Endothelial cell of umbilical vein (primary cell): ENCODE data around the gene STIMATE. TPM values are rescaled to one million over a fixed set of nuclear protein-coding genes. Genes with fewer than 3 reads are reported as not detected.

Source experiments
- BruUV-seq: library from RNA; stranded (reverse); fragments of 400-500 nt; replicated peaks from 2 replicates; lab custom pipeline; 2021; lab: Mats Ljungman, UMichigan
- CTCF ChIA-PET: fragments of 300-600, 350-600 bp; sonication (Branson Sonifier 250); formaldehyde crosslinking; loops from one replicate; lab custom pipeline; 2021; ENCODE audit warnings: antibody characterized with exemption, inconsistent platforms; lab: Charles Lee
- POLR2A ChIA-PET: fragments of 300-600, 350-600 bp; sonication (Branson Sonifier 250); formaldehyde crosslinking; loops from one replicate; lab custom pipeline; 2021; ENCODE audit warnings: antibody characterized with exemption, inconsistent platforms; lab: Charles Lee
- DNase-seq: peaks from one replicate; pipeline ENCODE4 v3.0.0-alpha.2; 2011; ENCODE audit warnings: low read depth, low spot score
- FAIRE-seq: peaks from 2 replicates; lab custom pipeline; 2011; peaks lifted over from hg19 to GRCh38; lab: Jason Lieb, UNC
- H2AFZ ChIP-seq: 2 replicates; pipeline ENCODE4 v1.6.0; 2012; ENCODE audit warnings: low read depth, low read length, control low read depth, inconsistent platforms
- H3K27ac ChIP-seq: 2 replicates; pipeline ENCODE4 v1.5.1; 2011; ENCODE audit warnings: low read depth, mild to moderate bottlenecking, control low read depth, low read length, moderate library complexity; ENCODE audit not compliant: insufficient read depth
- H3K27me3 ChIP-seq, 2 experiments: 2 replicates each; pipeline versions ENCODE4 v1.6.0 to v1.6.1; 2011; ENCODE audit warnings: low read length in 2 of 2, mixed read lengths in 1 of 2; ENCODE audit not compliant: control insufficient read depth in 2 of 2, insufficient read depth in 2 of 2
- H3K36me3 ChIP-seq, 2 experiments: 2 replicates in 1 of 2; 3 replicates in 1 of 2; pipeline ENCODE4 v1.5.1; 2011; ENCODE audit warnings: low read length in 2 of 2, mild to moderate bottlenecking in 1 of 2, moderate library complexity in 1 of 2; ENCODE audit not compliant: control insufficient read depth in 2 of 2, insufficient read depth in 2 of 2; ENCODE audit errors: extremely low read depth in 1 of 2
- H3K4me1 ChIP-seq: 3 replicates; pipeline ENCODE4 v1.5.1; 2011; ENCODE audit warnings: mild to moderate bottlenecking, low read length; ENCODE audit not compliant: control insufficient read depth, insufficient read depth; ENCODE audit errors: extremely low read depth
- H3K4me2 ChIP-seq: 2 replicates; pipeline ENCODE4 v1.6.1; 2011; ENCODE audit warnings: low read length, control low read depth, mixed read lengths; ENCODE audit not compliant: insufficient read depth
- H3K4me3 ChIP-seq, 3 experiments: fragments of 200-600 bp in 1 of 3; sonication (generic), shearing (Covaris generic) in 1 of 3; replicated peaks in 1 of 3; 2 replicates each; pipeline ENCODE4 v1.5.1; 2011 to 2016; ENCODE audit warnings: control low read depth in 3 of 3, low read length in 3 of 3, mild to moderate bottlenecking in 2 of 3, inconsistent platforms in 1 of 3, low read depth in 1 of 3, moderate library complexity in 1 of 3; ENCODE audit not compliant: insufficient read depth in 1 of 3
- H3K79me2 ChIP-seq: 2 replicates; pipeline ENCODE4 v1.6.0; 2012; ENCODE audit warnings: low read length, inconsistent platforms; ENCODE audit not compliant: control insufficient read depth, insufficient read depth
- H3K9ac ChIP-seq: replicated peaks from 2 replicates; pipeline ENCODE3; 2011; ENCODE audit warnings: low read length, control low read depth; ENCODE audit not compliant: insufficient read depth; ENCODE audit errors: extremely low read depth
- H3K9me1 ChIP-seq: replicated peaks from 3 replicates; pipeline ENCODE4 v1.6.0; 2011; ENCODE audit warnings: mild to moderate bottlenecking, low read length; ENCODE audit not compliant: control insufficient read depth, insufficient read depth; ENCODE audit errors: extremely low read depth
- H3K9me3 ChIP-seq: replicated peaks from 2 replicates; pipeline ENCODE4 v1.5.1; 2012; ENCODE audit warnings: low read length, inconsistent platforms; ENCODE audit not compliant: control insufficient read depth, insufficient read depth
- H4K20me1 ChIP-seq: replicated peaks from 2 replicates; pipeline ENCODE3; 2011; ENCODE audit warnings: mild to moderate bottlenecking, low read length; ENCODE audit not compliant: control insufficient read depth, insufficient read depth; ENCODE audit errors: extremely low read depth
- CTCF ChIP-seq, 2 donors: IDR thresholded peaks; 1 replicate in 1 of 2; 2 replicates in 1 of 2; pipeline ENCODE4 v1.5.1; 2011; ENCODE audit warnings: low read length in 2 of 2, mild to moderate bottlenecking in 2 of 2, moderate library complexity in 2 of 2, control low read depth in 1 of 2, inconsistent platforms in 1 of 2, low read depth in 1 of 2; ENCODE audit not compliant: insufficient read depth in 1 of 2; ENCODE audit errors: extremely low read depth in 1 of 2
- EZH2 ChIP-seq: IDR thresholded peaks from 2 replicates; pipeline ENCODE4 v1.6.1; 2012; ENCODE audit warnings: borderline replicate concordance, low read depth, mild to moderate bottlenecking, moderate library complexity, low read length, inconsistent platforms; ENCODE audit not compliant: severe bottlenecking
- FOS ChIP-seq: IDR thresholded peaks from 2 replicates; pipeline ENCODE4 v1.6.1; 2011; ENCODE audit warnings: mild to moderate bottlenecking, low read length, moderate library complexity, borderline replicate concordance; ENCODE audit not compliant: insufficient read depth
- GATA2 ChIP-seq: IDR thresholded peaks from 2 replicates; pipeline ENCODE4 v1.7.0; 2011; ENCODE audit warnings: low read depth, mild to moderate bottlenecking, moderate library complexity, mixed read lengths, low read length; ENCODE audit not compliant: insufficient read length, insufficient read depth
- JUN ChIP-seq: IDR thresholded peaks from 2 replicates; pipeline ENCODE4 v1.6.1; 2011; ENCODE audit warnings: borderline replicate concordance, low read depth; ENCODE audit not compliant: insufficient read length, insufficient read depth
- MAX ChIP-seq: IDR thresholded peaks from 2 replicates; pipeline ENCODE4 v1.6.1; 2011; ENCODE audit not compliant: insufficient read depth, insufficient read length
- MYC ChIP-seq: IDR thresholded peaks from one replicate; pipeline ENCODE4 v1.6.1; 2011; ENCODE audit warnings: mild to moderate bottlenecking, low read depth, low read length
- POLR2A ChIP-seq: IDR thresholded peaks from 2 replicates; pipeline ENCODE4 v1.6.1; 2012; ENCODE audit warnings: low read depth, mild to moderate bottlenecking, control low read depth, low read length
- POLR2AphosphoS5 ChIP-seq: IDR thresholded peaks from 2 replicates; pipeline ENCODE4 v1.6.1; 2012; ENCODE audit warnings: low read depth, mild to moderate bottlenecking, control low read depth, low read length, moderate library complexity; ENCODE audit not compliant: insufficient read depth
- dilution Hi-C: fragments of 300-500 bp; cut with MboI; formaldehyde crosslinking; loops from one replicate; pipeline ENCODE4 v1.15.0; 2019; ENCODE audit warnings: low sequenced_read_pairs; ENCODE audit not compliant: extremely low pct_ligation_motif_present
- intact Hi-C: fragments of 100-400 bp; cut with micrococcal nuclease; formaldehyde crosslinking; loops from one replicate; pipeline ENCODE4 v1.10.0; 2022
- polyA plus RNA-seq, 4 experiments: library from polyadenylated mRNA; depleted of rRNA in 3 of 4; stranded (reverse) in 3 of 4; unstranded in 1 of 4; fragments of >200 nt; gene quantifications; 2 replicates each; pipeline versions ENCODE4 v1.2.1 to v1.2.3, GENCODE V29; 2011 to 2012; ENCODE audit warnings: missing spikeins in 1 of 4
- total RNA-seq: library from RNA; stranded (reverse); gene quantifications from 2 replicates; pipeline ENCODE4 v1.2.3, GENCODE V29; 2021

STIMATE gene
- total and polyA plus RNA-seq, 2 donors (not counting 3 experiments of a cell fraction or from before 2014, with no cell fraction given): 18.2 to 24.0 TPM

DNA sequence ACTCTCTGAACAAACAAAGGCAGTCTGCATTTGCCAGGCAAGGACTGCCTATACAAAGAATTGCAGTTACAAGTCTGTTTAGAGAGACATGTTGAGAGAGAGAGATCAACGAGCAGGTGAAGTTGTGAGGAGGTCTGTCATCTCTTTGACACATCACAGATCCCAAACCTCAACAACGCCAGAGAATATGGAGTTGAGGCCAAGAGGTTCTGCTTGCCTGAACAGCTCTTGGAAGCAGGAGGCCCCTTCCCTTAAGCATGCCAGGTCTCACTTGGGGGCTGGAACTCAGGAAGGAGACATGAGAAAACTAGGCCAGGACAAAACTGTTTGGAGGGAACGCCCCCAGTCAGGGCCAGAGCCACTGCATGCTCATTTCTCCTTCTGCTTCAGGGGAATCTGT lies 40.2 kb downstream of the STIMATE start:
- Histone ChIP-seq H3K36me3 (peaks cover 0 to 3% of the 10 kb centered on the region in 2 experiments), H4K20me1 (no peaks in the 10 kb centered on the region), H3K4me3 (no peak overlapping the region), H3K4me2 (no peak overlapping the region), H3K4me1 (no peaks in the 10 kb centered on the region), H3K79me2 (no peaks in the 10 kb centered on the region), H3K9ac (no peak overlapping the region), H2AFZ (no peak overlapping the region), H3K9me1 (no peaks in the 10 kb centered on the region), H3K27me3 (no peaks in the 10 kb centered on the region), H3K9me3 (no peaks in the 10 kb centered on the region), H3K27ac (no peak overlapping the region)
- intact Hi-C loops (no loop called here), dilution Hi-C loops (no loop called here)
- no TSS peak for BruUV-seq
- POLR2A ChIA-PET: no interaction called here
- CTCF ChIA-PET: interaction anchor here (0.8 to 0.9 kb wide), 2 partner anchors 78 to 216 kb away, joined by 3 to 4 read pairs; no protein-coding TSS in a partner anchor
- FAIRE-seq (no peak), DNase-seq (no peak)
- no peak for TF ChIP-seq POLR2A
- TF ChIP-seq MYC: no peak
- TF ChIP-seq FOS: no peak
- no peak for TF ChIP-seq JUN
- no peak for TF ChIP-seq POLR2AphosphoS5
- TF ChIP-seq MAX: no peak
- no peak for TF ChIP-seq EZH2
- TF ChIP-seq GATA2: no peak
- no peak for TF ChIP-seq CTCF (IDR thresholded peaks at IDR 0.05; ENCODE audit: extremely low read depth in 1 of 2, insufficient read depth in 1 of 2, low read depth in 1 of 2, low read length in 2 of 2)
